Measurements from ENCODE around the gene F2RL1. TPM values are rescaled to one million over a fixed set of nuclear protein-coding genes. Genes with fewer than 3 reads are reported as not detected.
"Not testable (repeated sequence)": the region's sequence is repeated elsewhere in the genome, so short reads cannot be mapped to it uniquely, and the experiment has no call there.

F2RL1 gene
- polyA plus RNA-seq, 1 donor from 2014 or later: 0.12 TPM

- TF ChIP-seq CTCF (IDR thresholded peaks at IDR 0.05; ENCODE audit: poor library complexity, severe bottlenecking) (no peak), SMC3 (conservative IDR thresholded peaks at IDR 0.05; ENCODE audit: poor library complexity) (no peak), POLR2AphosphoS5 (IDR thresholded peaks at IDR 0.05) (no peak), TAF1 (IDR thresholded peaks at IDR 0.05; ENCODE audit: low read depth) (no peak), REST (IDR thresholded peaks at IDR 0.05; ENCODE audit: borderline replicate concordance) (no peak), EZH2 (IDR thresholded peaks at IDR 0.05; ENCODE audit: borderline replicate concordance, insufficient read depth, low read length, poor library complexity, severe bottlenecking) (no peak), MXI1 (conservative IDR thresholded peaks at IDR 0.05; ENCODE audit: poor library complexity, severe bottlenecking) (no peak), EP300 (conservative IDR thresholded peaks at IDR 0.05; ENCODE audit: poor library complexity, severe bottlenecking) (no peak), RAD21 (conservative IDR thresholded peaks at IDR 0.05) (no peak)
- H3K36me3 ChIP-seq (ENCODE audit: insufficient read depth, low read length): no peaks in the 10 kb centered on the region
- no peaks in the 10 kb centered on the region for H3K9me3 ChIP-seq (ENCODE audit: low read length)
- H3K27ac ChIP-seq (ENCODE audit: low read length): no peak overlapping the region
- no peak overlapping the region for H3K4me3 ChIP-seq (ENCODE audit: low read length)
- H3K9ac ChIP-seq (ENCODE audit: low read length): no peak overlapping the region
- H3K9me2 ChIP-seq (ENCODE audit: insufficient read depth, low read length): no peaks in the 10 kb centered on the region
- no peak overlapping the region for H2AFZ ChIP-seq (ENCODE audit: low read depth, low read length)
- H3K4me2 ChIP-seq (ENCODE audit: low read length): no peak overlapping the region
- no peaks in the 10 kb centered on the region for H3K79me2 ChIP-seq (replicated peaks; ENCODE audit: insufficient read depth, low read length)
- H3K27me3 ChIP-seq (ENCODE audit: insufficient read depth, low read depth, low read length): peaks cover 37% of the 10 kb centered on the region
- no peaks in the 10 kb centered on the region for H4K20me1 ChIP-seq (ENCODE audit: insufficient read depth)
- H3F3A ChIP-seq (ENCODE audit: insufficient read depth, low read length, poor library complexity, severe bottlenecking): no peaks in the 10 kb centered on the region
Observed at GRCh38 chr5:76820526-76820890, 1.7 kb downstream of the F2RL1 start.

- Histone ChIP-seq H3K4me3 (ENCODE audit: low read length) (no peak overlapping the region), H3K9ac (ENCODE audit: low read length) (no peak overlapping the region), H3K79me2 (replicated peaks; ENCODE audit: insufficient read depth, low read length) (no peaks in the 10 kb centered on the region), H2AFZ (ENCODE audit: low read depth, low read length) (no peak overlapping the region), H3K27ac (ENCODE audit: low read length) (no peak overlapping the region), H3K9me3 (ENCODE audit: low read length) (no peaks in the 10 kb centered on the region), H3K9me2 (ENCODE audit: insufficient read depth, low read length) (no peaks in the 10 kb centered on the region), H3K4me2 (ENCODE audit: low read length) (no peak overlapping the region), H3K27me3 (ENCODE audit: insufficient read depth, low read depth, low read length) (peaks cover 37% of the 10 kb centered on the region), H4K20me1 (ENCODE audit: insufficient read depth) (no peaks in the 10 kb centered on the region), H3F3A (ENCODE audit: insufficient read depth, low read length, poor library complexity, severe bottlenecking) (no peaks in the 10 kb centered on the region), H3K36me3 (ENCODE audit: insufficient read depth, low read length) (no peaks in the 10 kb centered on the region)
- TF ChIP-seq TAF1 (IDR thresholded peaks at IDR 0.05; ENCODE audit: low read depth): no peak
- no peak for TF ChIP-seq RAD21 (conservative IDR thresholded peaks at IDR 0.05)
- TF ChIP-seq SMC3 (conservative IDR thresholded peaks at IDR 0.05; ENCODE audit: poor library complexity): no peak
- TF ChIP-seq REST (IDR thresholded peaks at IDR 0.05; ENCODE audit: borderline replicate concordance): no peak
- no peak for TF ChIP-seq CTCF (IDR thresholded peaks at IDR 0.05; ENCODE audit: poor library complexity, severe bottlenecking)
- no peak for TF ChIP-seq EP300 (conservative IDR thresholded peaks at IDR 0.05; ENCODE audit: poor library complexity, severe bottlenecking)
- no peak for TF ChIP-seq MXI1 (conservative IDR thresholded peaks at IDR 0.05; ENCODE audit: poor library complexity, severe bottlenecking)
- TF ChIP-seq EZH2 (IDR thresholded peaks at IDR 0.05; ENCODE audit: borderline replicate concordance, insufficient read depth, low read length, poor library complexity, severe bottlenecking): no peak
- TF ChIP-seq POLR2AphosphoS5 (IDR thresholded peaks at IDR 0.05): no peak
Observed at GRCh38 chr5:76821136-76821535, 2.3 kb downstream of the F2RL1 start.

GRCh38 chr5:76822105-76822731 lies 3.4 kb downstream of the F2RL1 start:
- H3K9me3 ChIP-seq (ENCODE audit: low read length); H3K9me2 ChIP-seq (ENCODE audit: insufficient read depth, low read length); H4K20me1 ChIP-seq (ENCODE audit: insufficient read depth); H3F3A ChIP-seq (ENCODE audit: insufficient read depth, low read length, poor library complexity, severe bottlenecking); H3K4me3 ChIP-seq (ENCODE audit: low read length); H3K79me2 ChIP-seq (replicated peaks; ENCODE audit: insufficient read depth, low read length); H2AFZ ChIP-seq (ENCODE audit: low read depth, low read length); H3K27ac ChIP-seq (ENCODE audit: low read length); H3K4me2 ChIP-seq (ENCODE audit: low read length); H3K36me3 ChIP-seq (ENCODE audit: insufficient read depth, low read length); H3K9ac ChIP-seq (ENCODE audit: low read length): not testable (repeated sequence)
- H3K27me3 ChIP-seq (ENCODE audit: insufficient read depth, low read depth, low read length): peaks cover 37% of the 10 kb centered on the region

Data from neural cell (in vitro differentiated cells).